GM12892 (cell line): ENCODE data around the gene OXCT1.

Experiments
- POLR2AphosphoS5 ChIP-seq: IDR thresholded peaks from 2 replicates; pipeline ENCODE4 v1.6.1; 2011; ENCODE audit warnings: low read depth, low read length, control low read depth
- TAF1 ChIP-seq: IDR thresholded peaks from 2 replicates; pipeline ENCODE4 v1.6.1; 2011; ENCODE audit warnings: low read depth, mild to moderate bottlenecking, control low read depth, low read length, borderline replicate concordance

DNA sequence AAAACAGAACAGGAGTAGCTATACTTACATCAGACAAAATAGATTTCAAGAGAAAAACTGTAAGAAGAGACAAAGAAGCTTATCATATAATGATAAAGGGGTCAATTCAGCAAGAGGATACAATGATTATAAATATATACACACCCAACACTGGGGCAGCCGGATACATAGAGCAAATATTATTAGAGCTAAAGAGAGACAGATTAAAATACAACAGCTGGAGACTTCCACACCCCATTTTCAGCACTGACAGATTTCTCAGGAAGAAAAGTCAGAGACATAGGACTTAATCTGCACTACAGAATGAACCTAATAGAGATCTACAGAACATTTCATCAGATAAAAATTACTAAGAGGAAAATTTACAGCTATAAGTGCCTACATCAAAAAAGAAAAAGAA lies 35.7 kb downstream of the OXCT1 start:
- TF ChIP-seq POLR2AphosphoS5 (no peak), TAF1 (no peak)
